Ammon's horn (tissue), 1 donor: ENCODE results near the gene UBE2E1.

Experiments
- DNase-seq: peaks from one replicate; pipeline ENCODE4 v3.0.0-alpha.2; 2016; ENCODE audit warnings: low spot score

Gene UBE2E1

GRCh38 chr3:23795096-23795495, 10.7 kb upstream of the UBE2E1 start:
- DNase-seq, result no peak

- DNase-seq, result no peak
Observed at GRCh38 chr3:23796518-23796917, 9.2 kb upstream of the UBE2E1 start.

- no peak for DNase-seq
Observed at GRCh38 chr3:23797491-23797890, 8.3 kb upstream of the UBE2E1 start.

DNA sequence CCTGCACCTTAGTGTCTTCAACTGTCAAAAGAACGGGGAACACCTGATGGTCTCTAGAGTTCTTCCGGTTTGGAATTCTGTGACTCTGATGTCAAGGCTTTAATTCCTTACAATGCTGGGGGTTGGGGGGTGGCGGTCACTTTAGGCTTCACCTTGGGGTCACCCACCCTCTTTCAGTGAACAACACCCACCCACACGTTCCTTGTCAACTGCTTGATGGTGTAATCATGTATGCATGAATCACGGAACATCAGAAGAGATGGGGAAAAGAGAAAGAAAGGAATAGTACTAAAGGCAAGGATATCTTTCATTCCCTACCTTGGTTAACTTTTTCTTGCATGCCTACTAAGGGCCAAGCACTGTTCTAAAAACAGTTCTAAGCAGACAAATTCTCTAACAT, 7.3 kb upstream of the UBE2E1 start:
- no peak for DNase-seq

DNA sequence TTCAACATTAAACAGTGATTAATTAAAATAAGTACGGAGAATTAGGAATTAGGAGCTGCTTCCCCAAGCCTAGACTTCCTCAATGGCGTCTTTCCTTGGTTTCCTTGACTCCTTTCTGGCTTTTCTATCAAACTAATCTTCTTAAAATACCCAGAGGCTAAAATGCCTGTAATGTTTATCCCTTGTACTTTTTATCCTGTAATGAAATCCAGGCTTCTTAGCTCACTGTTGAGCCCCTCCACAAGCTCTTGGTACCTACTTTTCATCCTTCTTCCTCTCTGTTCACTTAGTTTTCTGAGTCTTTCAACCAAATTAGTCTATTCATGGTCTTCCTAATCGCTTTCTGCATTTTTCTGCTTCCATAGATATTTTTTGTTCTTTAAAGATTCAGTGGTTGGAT, 6.9 kb upstream of the UBE2E1 start:
- DNase-seq, result no peak

DNA sequence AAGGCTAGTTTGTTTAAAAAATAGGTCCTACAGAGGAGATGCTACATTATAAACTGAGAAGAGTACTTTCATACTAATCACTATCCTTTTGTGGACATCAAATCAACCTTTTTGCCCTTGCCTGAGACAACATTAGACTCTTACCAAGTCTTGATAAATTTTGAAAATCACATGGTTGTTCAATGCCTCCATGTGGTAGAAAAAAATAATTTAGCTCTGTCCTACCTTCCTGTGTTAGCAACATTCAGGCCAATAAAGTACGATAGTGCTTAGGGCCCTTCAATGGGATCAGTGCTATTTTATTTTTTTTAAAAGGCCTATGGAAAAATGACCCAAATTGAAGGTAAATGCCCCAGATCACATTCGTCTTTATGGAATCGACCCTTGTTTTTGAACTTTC, 5.0 kb upstream of the UBE2E1 start:
- no peak for DNase-seq

GRCh38 chr3:23804441-23805209, 1.1 kb upstream of the UBE2E1 start:
- DNase-seq, result no peak

DNA sequence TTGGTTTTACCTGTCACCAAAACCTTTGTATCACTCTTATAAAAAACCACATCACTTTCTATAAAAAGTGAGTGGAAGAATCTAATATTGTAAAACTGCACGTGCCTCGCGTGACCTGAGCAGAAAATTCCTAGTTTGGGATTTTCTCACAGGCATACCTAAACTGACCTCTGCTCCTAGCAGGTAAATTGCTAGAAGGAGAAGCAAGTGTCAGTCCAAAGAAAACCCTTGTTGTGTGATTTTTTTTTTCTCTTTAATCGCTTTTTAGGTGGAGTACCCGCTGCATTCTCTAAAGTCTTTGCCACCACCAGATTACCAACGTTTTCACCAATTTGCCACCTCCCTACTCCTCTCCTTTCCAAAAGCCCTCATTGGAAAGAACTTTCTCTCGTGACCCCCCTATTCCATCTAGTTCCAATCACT, 534 bp upstream of the UBE2E1 start:
- no peak for DNase-seq

GRCh38 chr3:23806534-23807423, 1.0 kb downstream of the UBE2E1 start:
- peak; percentile 37 for DNase-seq

- DNase-seq, result no peak
Observed at GRCh38 chr3:23807424-23808015, 1.8 kb downstream of the UBE2E1 start.

DNA sequence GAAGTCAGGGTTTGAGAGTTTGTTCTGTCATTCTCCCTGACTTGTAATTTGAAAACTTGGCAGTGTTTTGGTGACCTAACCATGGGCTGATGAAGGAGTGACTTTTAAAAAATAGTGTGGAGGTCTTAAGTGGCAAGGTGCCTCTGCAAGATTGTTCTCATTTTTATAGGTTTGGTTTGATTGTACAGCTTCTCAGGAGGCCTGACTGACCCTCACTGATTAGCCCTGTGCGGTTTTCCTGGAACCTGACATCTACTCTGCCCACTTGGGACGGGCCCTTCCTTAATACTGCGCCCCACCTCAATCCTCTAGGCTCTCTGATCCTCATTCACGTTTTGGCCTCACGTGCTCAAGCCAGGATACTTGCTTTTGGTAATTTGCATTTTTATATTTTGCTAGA, 2.8 kb downstream of the UBE2E1 start:
- DNase-seq, result no peak

DNA sequence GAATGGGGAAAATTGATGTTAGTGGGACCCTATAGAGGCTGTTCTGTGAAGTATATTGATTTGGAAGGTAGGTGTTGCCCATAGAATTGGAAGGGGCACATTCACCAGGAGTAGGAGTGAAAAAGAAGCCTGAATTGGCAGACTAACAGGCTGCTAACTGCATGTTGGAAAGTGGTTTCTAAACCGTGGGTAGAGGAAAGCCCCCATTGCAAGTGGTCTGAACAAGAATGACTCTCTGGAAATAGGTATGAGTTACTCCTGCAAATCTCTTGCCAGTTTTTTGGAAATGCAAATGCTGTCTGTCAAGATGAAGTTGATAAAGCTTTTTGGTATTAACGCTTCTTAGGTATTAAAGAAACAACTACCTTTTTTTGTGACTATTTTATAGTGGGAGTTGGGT, 3.5 kb downstream of the UBE2E1 start:
- DNase-seq, result no peak

DNA sequence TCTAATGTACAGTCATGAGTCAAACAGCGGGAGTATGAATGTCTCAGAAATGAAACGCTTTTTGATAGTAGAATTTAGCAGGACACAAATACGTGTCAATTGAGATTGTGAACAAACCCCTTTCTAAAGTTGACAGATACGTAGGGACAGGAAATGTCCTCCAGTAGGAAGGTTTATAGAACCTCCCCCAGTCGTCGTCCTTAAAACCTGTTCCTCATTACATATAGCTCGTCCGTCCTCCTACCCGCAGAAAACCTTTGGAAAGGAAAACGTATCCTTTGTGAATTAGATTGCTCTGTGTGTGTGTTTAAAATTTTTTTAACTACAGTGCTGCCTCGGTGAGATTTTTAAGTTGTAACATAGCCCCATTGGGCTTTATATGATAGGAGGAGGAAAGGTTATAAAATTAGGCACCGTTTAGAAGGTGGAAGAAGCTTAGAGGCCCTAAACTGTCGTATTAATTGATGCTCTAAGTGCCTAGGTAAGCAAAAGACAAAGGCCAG, 4.1 kb downstream of the UBE2E1 start:
- DNase-seq, result no peak

DNA sequence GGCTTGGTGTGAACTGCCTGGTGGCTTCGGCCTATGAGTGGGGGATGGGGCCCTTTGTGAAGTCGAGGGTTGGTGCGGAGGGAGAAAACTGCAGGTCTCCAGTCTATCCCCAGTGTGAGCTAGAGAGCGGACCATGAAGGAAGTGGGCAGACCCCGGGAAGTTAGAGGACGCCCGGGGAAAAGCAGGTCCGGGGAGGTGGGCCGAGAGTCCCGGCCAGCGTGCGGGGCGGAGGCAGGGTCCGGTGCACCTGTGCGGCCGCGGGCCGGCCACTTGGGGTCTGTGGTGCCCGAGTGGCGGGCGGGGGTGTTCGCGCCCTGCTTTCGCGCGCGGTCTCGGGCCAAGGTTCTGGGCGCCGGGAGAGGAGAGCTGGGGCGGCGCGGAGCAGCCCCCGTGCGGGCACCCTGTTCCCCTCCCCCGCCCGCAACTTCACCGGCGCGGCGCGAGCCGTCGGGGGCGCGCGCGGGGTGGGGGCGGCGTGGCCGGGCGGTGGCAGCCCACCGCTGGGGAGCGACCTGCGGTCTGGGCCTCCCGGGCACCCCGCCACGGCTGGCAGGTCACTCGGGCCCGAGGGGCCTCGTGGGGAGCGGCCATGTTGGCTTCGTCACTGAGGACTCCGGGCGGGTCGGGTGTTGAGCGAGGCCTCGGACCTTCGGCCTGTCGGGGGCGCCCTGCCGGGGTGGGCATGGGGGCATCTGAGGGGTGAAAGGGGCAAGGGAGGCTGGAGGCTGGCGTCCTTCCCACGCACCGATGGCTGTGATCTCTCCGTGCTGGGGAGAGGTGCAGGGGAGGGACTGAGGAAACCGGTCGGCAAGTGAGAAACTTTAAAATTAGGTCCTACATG, 4.8 kb downstream of the UBE2E1 start:
- DNase-seq, result peak; percentile 43

- DNase-seq, result no peak
Observed at GRCh38 chr3:23811185-23811527, 5.4 kb downstream of the UBE2E1 start.

DNA sequence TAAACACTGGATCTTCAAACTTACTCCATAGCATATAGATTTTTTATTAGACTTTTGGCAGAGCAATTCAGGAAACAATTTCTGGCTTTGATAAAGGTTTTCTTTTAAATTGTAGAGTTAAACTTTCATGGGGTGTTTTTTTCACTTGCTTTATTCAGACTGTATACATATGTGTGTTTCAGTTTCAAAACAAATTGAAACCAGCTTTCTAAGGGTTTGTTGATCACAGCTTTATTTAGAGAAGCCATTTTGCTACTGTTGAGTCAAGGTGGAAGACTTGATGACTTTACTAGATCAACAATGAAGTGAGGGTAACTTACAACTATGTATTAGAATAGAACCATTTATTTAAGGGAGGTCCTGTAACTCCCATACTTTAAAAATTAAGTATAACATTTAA, 6.2 kb downstream of the UBE2E1 start:
- no peak for DNase-seq

DNA sequence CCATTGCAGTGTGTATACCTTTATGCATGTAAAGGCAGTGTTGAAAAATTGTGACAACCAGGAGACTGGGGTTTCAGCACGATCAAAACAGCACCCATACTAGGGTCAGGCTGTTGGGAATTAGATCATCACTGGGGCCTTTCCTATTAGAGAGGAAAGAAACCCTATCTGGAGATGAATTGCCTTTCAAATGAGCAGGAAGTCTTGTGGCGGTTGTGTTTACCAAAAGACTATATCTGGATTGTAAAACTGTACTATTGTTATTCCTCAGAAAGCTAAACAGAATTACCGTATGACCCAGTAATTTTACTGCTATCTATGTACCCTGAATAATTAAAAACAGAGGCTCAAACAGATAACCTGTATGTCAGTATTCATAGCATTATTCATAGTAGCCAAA, 10.1 kb downstream of the UBE2E1 start:
- no peak for DNase-seq

DNA sequence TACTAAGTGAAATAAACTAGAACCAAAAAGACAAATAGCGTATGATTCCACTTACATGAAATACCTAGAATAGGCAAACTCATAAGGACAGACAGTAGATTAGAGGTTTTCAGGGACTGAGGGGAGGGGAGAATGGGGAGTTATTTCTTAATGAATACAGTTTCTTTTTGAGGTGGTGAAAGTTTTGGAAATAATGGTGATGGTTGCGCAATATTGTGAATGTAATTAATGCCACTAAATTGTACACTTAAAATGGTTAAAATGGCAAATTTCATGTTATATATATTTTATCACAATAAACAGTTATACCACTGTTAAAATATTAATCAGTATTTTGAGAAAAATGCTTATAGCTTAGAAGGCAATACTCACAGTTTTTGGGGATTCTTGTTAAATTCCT, 11.0 kb downstream of the UBE2E1 start:
- no peak for DNase-seq

DNA sequence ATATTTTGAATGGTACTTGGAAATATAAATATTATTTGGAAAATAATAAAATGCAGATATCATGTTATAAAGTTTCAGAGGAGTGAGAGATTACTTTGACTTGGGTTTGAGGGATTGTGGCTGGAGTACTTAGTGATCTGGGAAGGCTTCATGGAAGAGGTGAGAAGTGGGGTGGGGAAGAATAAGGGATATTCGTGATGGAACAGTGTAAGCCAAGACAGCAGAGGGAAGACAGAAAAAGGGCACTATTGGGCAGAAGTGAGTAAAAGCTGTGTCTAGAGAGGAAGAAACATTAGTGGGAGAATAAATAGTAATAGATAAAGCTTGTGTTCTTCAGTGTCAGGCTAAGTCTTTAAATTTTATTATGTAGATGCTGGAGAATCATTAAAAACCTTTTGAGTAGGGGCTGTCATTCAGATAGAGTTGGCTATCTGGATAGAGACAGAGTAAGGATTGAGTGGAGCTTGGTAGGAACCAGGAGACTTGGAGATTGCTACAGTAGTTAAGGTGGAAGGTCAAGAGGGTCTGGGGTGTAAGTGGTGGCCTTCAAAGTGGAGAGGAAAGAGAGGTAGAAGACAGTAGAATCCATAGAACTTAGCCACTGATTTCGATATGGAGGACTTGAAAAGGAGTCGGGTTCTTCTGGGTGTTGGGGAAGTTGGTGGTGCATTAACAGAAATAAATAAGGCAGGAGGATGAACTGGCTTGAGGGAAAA, 11.9 kb downstream of the UBE2E1 start:
- DNase-seq, result no peak

GRCh38 chr3:23819599-23820360, 14.0 kb downstream of the UBE2E1 start:
- DNase-seq, result peak; percentile 78
